PC-3 (cell line): Measurements from ENCODE around the gene MDGA2.

Source experiments
- EZH2 ChIP-seq: fragments of 300-600 bp; sonication (generic); IDR thresholded peaks from one replicate; pipeline ENCODE4 v1.6.1; 2017; ENCODE audit warnings: antibody characterized with exemption, mild to moderate bottlenecking, low read length; ENCODE audit not compliant: unreplicated experiment
- EZH2phosphoT487 ChIP-seq: fragments of 300-600 bp; sonication (generic); IDR thresholded peaks from 2 replicates; pipeline ENCODE4 v1.6.1; 2018; ENCODE audit warnings: mild to moderate bottlenecking, antibody characterized with exemption, low read length, borderline replicate concordance
- TF ChIP-seq, protein P1 (sequence below): fragments of 300-600 bp; sonication (generic); conservative IDR thresholded peaks from 2 replicates; pipeline ENCODE4 v1.5.1; 2017; ENCODE audit warnings: antibody characterized with exemption, low read depth, mild to moderate bottlenecking, low read length

DNA sequence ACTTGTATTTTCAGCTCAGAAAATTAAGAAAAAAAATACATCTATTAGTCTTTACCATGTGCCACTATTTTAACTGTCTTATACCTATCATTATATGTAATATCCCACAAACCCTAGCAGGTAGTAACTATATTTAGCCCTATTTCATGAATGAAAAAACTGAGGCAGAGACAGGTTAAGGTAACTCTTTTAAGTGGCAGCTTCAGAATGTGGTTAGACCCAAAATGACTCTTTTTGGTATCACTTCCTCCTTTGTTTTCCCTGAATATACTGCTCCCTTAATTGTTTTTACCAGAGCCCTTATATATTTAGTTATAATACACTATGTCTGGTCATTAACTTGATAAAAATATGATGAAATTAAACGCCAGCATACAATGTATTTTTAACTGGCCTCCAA, 788.3 kb downstream of the MDGA2 start:
- TF ChIP-seq, protein P1, sequence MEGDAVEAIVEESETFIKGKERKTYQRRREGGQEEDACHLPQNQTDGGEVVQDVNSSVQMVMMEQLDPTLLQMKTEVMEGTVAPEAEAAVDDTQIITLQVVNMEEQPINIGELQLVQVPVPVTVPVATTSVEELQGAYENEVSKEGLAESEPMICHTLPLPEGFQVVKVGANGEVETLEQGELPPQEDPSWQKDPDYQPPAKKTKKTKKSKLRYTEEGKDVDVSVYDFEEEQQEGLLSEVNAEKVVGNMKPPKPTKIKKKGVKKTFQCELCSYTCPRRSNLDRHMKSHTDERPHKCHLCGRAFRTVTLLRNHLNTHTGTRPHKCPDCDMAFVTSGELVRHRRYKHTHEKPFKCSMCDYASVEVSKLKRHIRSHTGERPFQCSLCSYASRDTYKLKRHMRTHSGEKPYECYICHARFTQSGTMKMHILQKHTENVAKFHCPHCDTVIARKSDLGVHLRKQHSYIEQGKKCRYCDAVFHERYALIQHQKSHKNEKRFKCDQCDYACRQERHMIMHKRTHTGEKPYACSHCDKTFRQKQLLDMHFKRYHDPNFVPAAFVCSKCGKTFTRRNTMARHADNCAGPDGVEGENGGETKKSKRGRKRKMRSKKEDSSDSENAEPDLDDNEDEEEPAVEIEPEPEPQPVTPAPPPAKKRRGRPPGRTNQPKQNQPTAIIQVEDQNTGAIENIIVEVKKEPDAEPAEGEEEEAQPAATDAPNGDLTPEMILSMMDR, result no peak
- TF ChIP-seq EZH2 (no peak), EZH2phosphoT487 (no peak)
